ENCODE results near the gene CRYBG1. TPM values are rescaled to one million over a fixed set of nuclear protein-coding genes. Genes with fewer than 3 reads are reported as not detected.

CRYBG1 gene
- total RNA-seq, 2 experiments from 2014 or later = 44.1 to 62.7 TPM

- ATAC-seq (no peak), DNase-seq (peak; percentile 52)
- Mint-ChIP-seq H3K27ac (no peak overlapping the region), H3K36me3 (peaks cover 13% of the 10 kb centered on the region), H3K4me1 (peaks cover 30% of the 10 kb centered on the region), H3K9me3 (ENCODE audit: low read depth) (no peaks in the 10 kb centered on the region), H3K27me3 (no peaks in the 10 kb centered on the region), H3K4me3 (no peak overlapping the region)
- CTCF ChIA-PET = interaction anchor here (0.6 to 3.3 kb wide), 6 partner anchors 8 to 388 kb away, joined by 3 to 24 read pairs (median 4); no protein-coding TSS in a partner anchor
Observed at GRCh38 chr6:106609699-106610098, 249.2 kb downstream of the CRYBG1 start.

DNA sequence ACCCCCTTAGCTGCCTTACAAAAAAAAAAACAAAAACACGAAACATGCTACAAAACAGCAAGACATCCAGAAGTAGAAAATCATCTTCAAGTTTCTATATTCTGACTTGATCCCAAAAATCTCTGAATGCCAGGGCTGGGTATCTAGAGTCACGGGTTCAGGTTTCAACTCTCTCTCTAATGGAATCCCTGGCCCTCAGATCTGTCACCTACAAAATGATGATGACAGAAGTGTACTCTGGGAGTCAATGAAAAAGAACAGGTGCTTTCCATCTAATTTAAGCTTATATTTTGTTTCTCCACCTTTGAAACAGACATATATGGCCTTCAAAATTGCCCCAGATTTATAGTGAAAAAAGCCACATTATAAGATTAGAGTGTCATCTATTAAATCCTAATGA is 250.5 kb downstream of the CRYBG1 start:
- Mint-ChIP-seq H3K27me3 (no peaks in the 10 kb centered on the region), H3K9me3 (ENCODE audit: low read depth) (no peaks in the 10 kb centered on the region), H3K36me3 (peaks cover 12% of the 10 kb centered on the region), H3K27ac (no peak overlapping the region), H3K4me1 (peaks cover 35% of the 10 kb centered on the region), H3K4me3 (no peak overlapping the region)
- ATAC-seq = no peak
- CTCF ChIA-PET = interaction anchor here (1.0 to 3.3 kb wide), 2 partner anchors 369 to 386 kb away, joined by 4 to 24 read pairs; no protein-coding TSS in a partner anchor
- DNase-seq = no peak

GRCh38 chr6:106612671-106613416 is 252.3 kb downstream of the CRYBG1 start:
- Mint-ChIP-seq H3K4me3 (no peak overlapping the region), H3K36me3 (peaks cover 23% of the 10 kb centered on the region), H3K27me3 (no peaks in the 10 kb centered on the region), H3K9me3 (ENCODE audit: low read depth) (no peaks in the 10 kb centered on the region), H3K27ac (peak overlapping the region; percentile 80), H3K4me1 (peaks cover 43% of the 10 kb centered on the region)
- DNase-seq (no peak), ATAC-seq (peak; percentile 43)
- CTCF ChIA-PET = no interaction called here

- H3K27me3 Mint-ChIP-seq = no peaks in the 10 kb centered on the region
- H3K36me3 Mint-ChIP-seq = peaks cover 26% of the 10 kb centered on the region
- CTCF ChIA-PET = interaction anchor here (1.0 kb wide), 1 partner anchor 366 kb away, joined by 3 read pairs; no protein-coding TSS in a partner anchor
- DNase-seq = no peak
- no peak for ATAC-seq
- peaks cover 43% of the 10 kb centered on the region for H3K4me1 Mint-ChIP-seq
- H3K27ac Mint-ChIP-seq = peak overlapping the region; percentile 80
- H3K4me3 Mint-ChIP-seq = no peak overlapping the region
- H3K9me3 Mint-ChIP-seq (ENCODE audit: low read depth) = no peaks in the 10 kb centered on the region
Observed at GRCh38 chr6:106613590-106613989, 253.1 kb downstream of the CRYBG1 start.

DNA sequence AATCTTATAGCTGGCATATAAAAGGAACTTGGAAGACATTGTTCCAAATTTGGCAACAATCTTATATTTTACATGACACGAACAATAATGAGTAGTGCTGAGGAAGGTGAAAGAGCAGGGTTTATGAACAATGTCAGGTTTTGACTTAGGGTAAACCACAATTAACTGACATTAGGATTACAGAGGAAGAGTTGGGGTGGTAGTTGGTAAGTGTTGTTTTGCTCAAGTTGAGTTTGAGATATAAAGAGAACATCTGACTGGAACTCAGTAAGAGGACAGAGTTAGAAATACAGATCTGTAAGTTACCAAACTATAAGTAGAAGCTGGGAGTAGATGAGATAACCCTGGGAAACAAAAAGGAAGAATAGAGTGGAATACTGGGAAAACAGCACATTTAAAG is 253.6 kb downstream of the CRYBG1 start:
- peaks cover 29% of the 10 kb centered on the region for H3K36me3 Mint-ChIP-seq
- no peaks in the 10 kb centered on the region for H3K27me3 Mint-ChIP-seq
- peak overlapping the region; percentile 80 for H3K27ac Mint-ChIP-seq
- DNase-seq (no peak), ATAC-seq (peak; percentile 37)
- no peaks in the 10 kb centered on the region for H3K9me3 Mint-ChIP-seq (ENCODE audit: low read depth)
- CTCF ChIA-PET = interaction anchor here (0.7 to 1.2 kb wide), 3 partner anchors 13 to 365 kb away, joined by 3 read pairs; no protein-coding TSS in a partner anchor
- H3K4me3 Mint-ChIP-seq = peak overlapping the region; percentile 0
- H3K4me1 Mint-ChIP-seq = peaks cover 46% of the 10 kb centered on the region

DNA sequence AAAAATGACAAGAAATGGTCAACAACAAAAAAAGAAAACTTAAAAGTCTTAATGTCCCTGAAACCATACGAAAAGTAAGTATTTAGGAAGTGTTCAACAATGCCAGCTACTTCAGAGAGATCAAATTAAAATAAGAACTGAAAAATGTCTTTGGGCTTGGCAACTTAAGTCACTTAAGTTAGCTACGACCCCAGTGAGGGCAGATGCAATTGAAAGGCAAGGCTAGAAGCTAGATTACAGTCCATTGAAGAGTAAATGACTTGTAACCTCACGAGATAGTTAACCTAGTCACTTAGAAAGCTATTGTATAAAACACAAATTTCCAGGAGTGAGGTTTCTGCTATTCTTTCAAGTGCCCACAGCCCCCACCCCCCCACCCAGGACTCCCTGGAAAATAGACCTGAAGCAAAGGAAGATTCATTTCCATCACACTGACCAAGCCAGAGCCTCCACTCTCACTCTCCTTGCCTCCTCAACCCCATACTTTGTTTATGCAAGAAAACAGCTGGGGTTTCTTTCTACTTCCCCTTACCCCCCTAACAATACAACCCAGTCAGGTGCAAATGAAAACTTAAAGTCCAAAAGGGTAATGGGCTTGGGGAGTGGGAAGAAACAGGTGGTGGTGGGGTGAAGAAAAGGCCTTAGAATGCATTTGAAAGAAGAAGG is 254.2 kb downstream of the CRYBG1 start:
- Mint-ChIP-seq H3K4me1 (peaks cover 48% of the 10 kb centered on the region), H3K36me3 (peaks cover 31% of the 10 kb centered on the region), H3K27ac (peak overlapping the region; percentile 80), H3K4me3 (no peak overlapping the region), H3K9me3 (ENCODE audit: low read depth) (no peaks in the 10 kb centered on the region), H3K27me3 (no peaks in the 10 kb centered on the region)
- no peak for ATAC-seq
- no peak for DNase-seq
- CTCF ChIA-PET = interaction anchor here (0.7 to 1.2 kb wide), 3 partner anchors 12 to 364 kb away, joined by 3 read pairs; no protein-coding TSS in a partner anchor

DNA sequence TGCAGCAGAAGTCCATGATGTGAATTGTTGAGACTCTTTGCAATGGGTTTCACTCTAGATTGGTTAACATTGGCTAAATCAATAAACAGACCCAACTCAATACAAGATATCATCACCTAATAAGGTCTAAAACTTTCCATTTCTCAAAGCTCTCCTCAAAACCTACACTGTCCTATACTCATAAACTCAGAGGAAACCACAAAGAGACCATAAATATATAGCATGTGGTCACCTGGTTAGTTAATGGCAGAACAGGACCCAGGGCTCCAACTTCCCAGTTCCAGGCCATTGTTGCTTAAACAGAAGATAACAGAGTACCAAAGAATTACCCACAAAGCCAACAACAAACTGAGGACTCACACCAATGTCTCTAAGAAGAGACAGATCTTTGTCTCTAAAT is 256.8 kb downstream of the CRYBG1 start:
- peaks cover 48% of the 10 kb centered on the region for H3K4me1 Mint-ChIP-seq
- CTCF ChIA-PET = interaction anchor here (0.9 to 1.9 kb wide), 3 partner anchors 8 to 9 kb away, joined by 3 to 6 read pairs (median 5); no protein-coding TSS in a partner anchor
- no peak overlapping the region for H3K4me3 Mint-ChIP-seq
- ATAC-seq (no peak), DNase-seq (no peak)
- no peaks in the 10 kb centered on the region for H3K9me3 Mint-ChIP-seq (ENCODE audit: low read depth)
- no peaks in the 10 kb centered on the region for H3K27me3 Mint-ChIP-seq
- H3K27ac Mint-ChIP-seq = peak overlapping the region; percentile 66
- H3K36me3 Mint-ChIP-seq = peaks cover 38% of the 10 kb centered on the region

GRCh38 chr6:106617857-106618256 is 257.3 kb downstream of the CRYBG1 start:
- Mint-ChIP-seq H3K27ac (no peak overlapping the region), H3K36me3 (peaks cover 41% of the 10 kb centered on the region), H3K27me3 (no peaks in the 10 kb centered on the region), H3K4me3 (no peak overlapping the region), H3K4me1 (peaks cover 43% of the 10 kb centered on the region), H3K9me3 (ENCODE audit: low read depth) (peaks cover 2% of the 10 kb centered on the region)
- DNase-seq = no peak
- CTCF ChIA-PET = interaction anchor here (0.9 to 1.9 kb wide), 4 partner anchors 8 to 362 kb away, joined by 3 to 6 read pairs (median 4); no protein-coding TSS in a partner anchor
- no peak for ATAC-seq

DNA sequence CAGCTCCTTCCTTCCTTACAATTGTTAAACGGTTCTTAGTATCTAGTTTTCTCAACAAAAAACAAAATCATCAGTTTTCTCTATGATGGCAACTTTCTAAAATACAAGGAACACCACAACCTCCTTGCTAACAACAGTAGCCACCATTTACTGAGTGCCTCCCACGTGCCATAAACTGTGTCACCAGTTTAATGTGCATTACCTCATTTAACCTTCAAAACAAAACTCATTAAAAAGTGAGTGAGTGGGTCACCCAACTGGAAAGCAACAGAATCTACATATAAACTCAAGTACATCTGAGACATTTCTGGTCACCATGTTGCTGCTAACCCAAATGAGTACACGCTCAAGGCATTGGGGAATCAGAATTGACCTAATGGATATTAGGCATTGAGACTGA is 257.8 kb downstream of the CRYBG1 start:
- DNase-seq = no peak
- no peak overlapping the region for H3K27ac Mint-ChIP-seq
- CTCF ChIA-PET = interaction anchor here (0.9 to 1.9 kb wide), 5 partner anchors 8 to 361 kb away, joined by 3 to 6 read pairs (median 3); partner anchors contain the start of genes QRSL1 and RTN4IP1
- peaks cover 39% of the 10 kb centered on the region for H3K4me1 Mint-ChIP-seq
- H3K27me3 Mint-ChIP-seq = no peaks in the 10 kb centered on the region
- H3K9me3 Mint-ChIP-seq (ENCODE audit: low read depth) = peaks cover 2% of the 10 kb centered on the region
- ATAC-seq = no peak
- peaks cover 42% of the 10 kb centered on the region for H3K36me3 Mint-ChIP-seq
- no peak overlapping the region for H3K4me3 Mint-ChIP-seq

- peaks cover 2% of the 10 kb centered on the region for H3K9me3 Mint-ChIP-seq (ENCODE audit: low read depth)
- H3K27me3 Mint-ChIP-seq = no peaks in the 10 kb centered on the region
- peaks cover 30% of the 10 kb centered on the region for H3K4me1 Mint-ChIP-seq
- CTCF ChIA-PET = interaction anchor here (1.1 kb wide), 1 partner anchor 10 kb away, joined by 3 read pairs; the partner anchor contains the start of genes QRSL1 and RTN4IP1
- ATAC-seq (no peak), DNase-seq (no peak)
- peaks cover 43% of the 10 kb centered on the region for H3K36me3 Mint-ChIP-seq
- H3K27ac Mint-ChIP-seq = peak overlapping the region; percentile 2
- no peak overlapping the region for H3K4me3 Mint-ChIP-seq
Observed at GRCh38 chr6:106619223-106619622, 258.7 kb downstream of the CRYBG1 start.

DNA sequence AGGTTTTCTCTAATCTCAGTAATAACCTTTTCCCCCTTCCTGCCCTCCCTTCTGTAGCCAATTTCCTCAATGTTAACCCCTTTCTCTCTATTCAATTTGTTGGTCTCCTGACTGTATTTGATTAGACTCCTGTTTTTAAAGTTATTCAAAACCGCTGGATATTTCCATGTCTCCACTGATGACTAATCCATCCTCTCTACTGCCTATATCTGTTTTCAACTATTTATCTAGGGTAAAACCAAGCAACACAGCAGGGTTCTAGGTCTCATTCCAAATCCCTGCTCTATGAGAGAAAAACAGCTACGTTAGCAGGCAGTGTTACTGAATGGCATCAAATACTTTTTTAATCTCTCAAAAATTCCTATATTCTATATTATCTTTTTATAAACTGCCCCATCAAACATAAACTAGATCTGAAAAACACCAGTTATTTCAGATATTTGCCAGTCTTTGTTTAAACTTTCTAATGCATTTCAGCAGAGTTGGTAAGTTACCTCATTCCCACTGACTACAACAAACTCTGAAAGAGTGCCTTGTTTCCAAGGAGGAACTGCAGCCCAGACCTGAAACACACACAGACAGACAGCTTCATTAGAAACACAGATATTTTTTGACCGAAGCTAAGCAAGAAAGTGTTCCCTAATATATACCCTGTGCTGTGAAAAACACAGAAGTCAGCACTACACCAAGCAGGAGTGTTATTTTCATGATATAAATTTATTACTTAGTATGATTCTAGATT is 260.6 kb downstream of the CRYBG1 start:
- Mint-ChIP-seq H3K4me1 (peaks cover 23% of the 10 kb centered on the region), H3K27ac (no peak overlapping the region), H3K36me3 (peaks cover 40% of the 10 kb centered on the region), H3K27me3 (no peaks in the 10 kb centered on the region), H3K9me3 (ENCODE audit: low read depth) (peaks cover 2% of the 10 kb centered on the region), H3K4me3 (no peak overlapping the region)
- no peak for ATAC-seq
- CTCF ChIA-PET = interaction anchor here (1.5 kb wide), 1 partner anchor 55 kb away, joined by 3 read pairs; no protein-coding TSS in a partner anchor
- no peak for DNase-seq
